ENCODE results near the gene IKBKG.
"Not testable (repeated sequence)": the region's sequence is repeated elsewhere in the genome, so short reads cannot be mapped to it uniquely, and the experiment has no call there.

Gene IKBKG

GRCh38 chrX:154560326-154560725, 12.9 kb downstream of the IKBKG start:
- not testable (repeated sequence) for DNase-seq

- DNase-seq = not testable (repeated sequence)
Observed at GRCh38 chrX:154562295-154562694, 14.9 kb downstream of the IKBKG start.

- DNase-seq = not testable (repeated sequence)
Observed at GRCh38 chrX:154570361-154570760, 22.9 kb downstream of the IKBKG start.

- not testable (repeated sequence) for DNase-seq
Observed at GRCh38 chrX:154573061-154573460, 25.6 kb downstream of the IKBKG start.

GRCh38 chrX:154575076-154575475, 27.7 kb downstream of the IKBKG start:
- not testable (repeated sequence) for DNase-seq

- not testable (repeated sequence) for DNase-seq
Observed at GRCh38 chrX:154582994-154583393, 35.6 kb downstream of the IKBKG start.

GRCh38 chrX:154584585-154585183, 37.3 kb downstream of the IKBKG start, which contains the start of gene CTAG1A:
Gene CTAG1A, plus strand, starts transcription at chrX:154585133. Its CDS starts 74 bp downstream, at chrX:154585207.
- not testable (repeated sequence) for DNase-seq

GRCh38 chrX:154590415-154590814, 43.0 kb downstream of the IKBKG start:
- DNase-seq = not testable (repeated sequence)

GRCh38 chrX:154592505-154592904, 45.1 kb downstream of the IKBKG start:
- no peak for DNase-seq

- no peak for DNase-seq
Observed at GRCh38 chrX:154593201-154593600, 45.8 kb downstream of the IKBKG start.

GRCh38 chrX:154594491-154594890, 47.1 kb downstream of the IKBKG start:
- DNase-seq = no peak

- DNase-seq = no peak
Observed at GRCh38 chrX:154595559-154596249, 48.3 kb downstream of the IKBKG start.

GRCh38 chrX:154596290-154596929, 49.0 kb downstream of the IKBKG start:
- no peak for DNase-seq

- no peak for DNase-seq
Observed at GRCh38 chrX:154597221-154597620, 49.8 kb downstream of the IKBKG start.

- no peak for DNase-seq
Observed at GRCh38 chrX:154598656-154599055, 51.2 kb downstream of the IKBKG start.

GRCh38 chrX:154599531-154599930, 52.1 kb downstream of the IKBKG start:
- DNase-seq = no peak

GRCh38 chrX:154600759-154601374, 53.4 kb downstream of the IKBKG start:
- DNase-seq = no peak

GRCh38 chrX:154602226-154602625, 54.8 kb downstream of the IKBKG start:
- DNase-seq = no peak

- no peak for DNase-seq
Observed at GRCh38 chrX:154602766-154603437, 55.5 kb downstream of the IKBKG start.

- DNase-seq = no peak
Observed at GRCh38 chrX:154603438-154604430, 56.3 kb downstream of the IKBKG start.

GRCh38 chrX:154605566-154605965, 58.1 kb downstream of the IKBKG start:
- no peak for DNase-seq

- no peak for DNase-seq
Observed at GRCh38 chrX:154607370-154607769, 60.0 kb downstream of the IKBKG start.

Data from activated CD4-positive, CD25-positive, alpha-beta regulatory T cell (primary cell).